GM18505 (cell line): ENCODE results near the gene DNAH8.
"Not testable (repeated sequence)": the region's sequence is repeated elsewhere in the genome, so short reads cannot be mapped to it uniquely, and the experiment has no call there.

Source experiments
- ATAC-seq: cut with Tn5 transposase; IDR thresholded peaks from one replicate; pipeline ENCODE4 v1.9.1; 2021; ENCODE audit not compliant: unreplicated experiment
- POLR2A ChIP-seq: IDR thresholded peaks from 4 replicates; pipeline ENCODE4 v1.6.1; 2011; ENCODE audit warnings: borderline replicate concordance; ENCODE audit not compliant: insufficient read depth, insufficient read length; ENCODE audit errors: extremely low read depth

DNAH8 gene

DNA sequence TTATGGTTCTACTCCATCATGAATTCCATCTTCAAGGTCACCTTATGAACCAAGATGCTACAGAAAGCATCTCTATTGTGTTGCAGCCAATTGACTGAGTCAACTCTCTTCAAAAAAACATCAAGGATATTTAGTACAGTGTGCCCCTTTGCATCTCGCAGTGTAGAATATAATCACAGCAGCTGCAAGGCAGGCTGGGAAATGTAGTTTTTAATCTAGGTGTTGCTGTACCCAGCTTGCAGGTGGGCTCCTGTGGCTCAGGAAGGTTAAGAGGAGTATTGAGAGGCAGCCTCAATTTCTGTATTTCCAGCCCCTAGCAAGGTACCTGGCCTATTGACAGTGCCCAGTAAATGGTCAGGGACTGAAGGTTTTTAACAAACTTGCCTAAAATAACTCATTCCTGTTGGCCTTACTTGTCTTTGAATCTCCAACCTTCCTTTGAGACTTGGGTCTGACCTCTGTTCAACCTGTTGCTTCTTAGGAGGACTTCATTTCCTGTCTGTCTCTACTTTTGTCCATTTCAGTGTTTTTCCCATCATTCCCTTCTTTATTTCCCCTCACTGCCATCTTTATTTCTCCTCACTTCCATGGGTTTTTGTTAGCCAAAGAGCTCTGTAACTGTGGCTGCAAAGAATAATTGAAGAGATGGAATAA, 150.5 kb downstream of the DNAH8 start:
- ATAC-seq, result no peak

DNA sequence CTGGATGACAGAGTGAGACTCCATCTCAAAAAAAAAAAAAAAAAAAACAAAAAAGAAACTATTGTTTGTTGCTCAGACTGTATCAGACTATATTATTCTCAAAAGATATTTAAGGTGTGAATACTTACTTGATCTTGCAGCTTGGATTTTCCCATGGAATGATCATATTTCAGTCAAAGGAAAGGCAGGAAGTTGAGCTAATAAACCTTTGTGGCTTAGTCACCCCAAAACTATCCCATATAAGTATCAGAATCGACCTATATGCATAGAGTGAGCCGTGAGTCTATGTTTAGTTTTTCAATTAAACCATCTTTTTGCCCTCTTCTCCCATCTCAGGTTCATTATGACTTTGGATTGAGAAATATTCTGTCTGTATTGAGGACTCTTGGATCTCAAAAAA, 152.6 kb downstream of the DNAH8 start:
- no peak for TF ChIP-seq POLR2A

More for the DNA sequence above, 150.5 kb downstream of the DNAH8 start:
- no peak for TF ChIP-seq POLR2A

DNA sequence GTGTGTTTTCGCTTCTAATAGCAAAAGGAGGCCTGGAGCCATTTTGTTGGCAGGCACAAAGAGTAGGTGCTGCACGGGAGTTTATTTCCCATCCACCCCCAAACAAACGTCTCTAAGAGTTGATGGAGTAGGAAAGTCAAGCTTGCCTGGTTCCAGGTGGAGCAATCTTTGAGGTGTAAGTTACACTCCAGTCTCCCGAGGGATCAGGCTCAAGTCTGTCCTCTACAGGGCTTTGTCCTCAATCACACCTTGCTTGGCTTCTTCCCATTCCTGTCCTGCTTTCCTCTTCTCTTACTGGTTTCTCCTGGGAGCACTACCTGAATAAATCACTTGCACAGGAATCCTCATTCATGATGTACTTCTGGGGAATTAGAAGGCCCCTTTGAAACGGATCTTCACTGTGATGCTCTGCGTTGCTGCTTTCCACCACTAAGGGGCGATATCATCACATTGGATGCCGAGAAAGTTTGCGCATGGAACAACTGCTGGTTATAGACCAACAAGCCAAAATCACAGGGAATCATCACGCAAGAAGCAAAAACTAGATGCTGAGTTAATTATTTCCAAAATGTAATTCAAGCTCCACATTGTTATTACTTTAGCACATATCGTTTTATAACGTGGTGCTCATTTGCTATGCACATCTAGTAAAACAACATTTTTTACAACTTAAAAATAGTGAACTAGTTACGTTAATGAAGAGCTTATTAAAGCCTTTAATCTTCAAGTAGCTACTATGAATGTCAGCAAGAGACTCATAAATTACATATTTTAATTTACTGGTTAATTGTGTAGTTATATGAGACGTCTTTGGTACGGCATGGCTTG, 156.8 kb downstream of the DNAH8 start:
- TF ChIP-seq POLR2A, result no peak
- no peak for ATAC-seq

More for the DNA sequence above, 152.6 kb downstream of the DNAH8 start:
- ATAC-seq, result no peak

DNA sequence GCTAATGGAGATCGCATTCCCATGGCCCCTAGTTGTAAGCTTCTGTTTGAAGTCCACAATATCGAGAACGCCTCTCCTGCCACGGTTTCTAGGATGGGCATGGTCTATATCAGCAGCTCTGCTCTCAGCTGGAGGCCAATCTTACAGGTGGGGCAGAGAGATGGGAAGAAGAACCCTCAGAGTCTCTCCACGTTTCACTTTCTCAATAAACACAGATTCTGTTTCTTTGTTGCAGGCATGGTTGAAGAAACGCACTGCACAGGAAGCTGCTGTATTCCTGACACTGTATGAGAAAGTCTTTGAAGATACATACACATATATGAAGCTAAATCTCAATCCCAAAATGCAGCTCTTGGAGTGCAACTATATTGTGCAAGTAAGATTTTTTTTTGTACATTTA, 157.9 kb downstream of the DNAH8 start:
- no peak for TF ChIP-seq POLR2A
- no peak for ATAC-seq

GRCh38 chr6:38873816-38874215, 158.7 kb downstream of the DNAH8 start:
- ATAC-seq, result not testable (repeated sequence)

DNA sequence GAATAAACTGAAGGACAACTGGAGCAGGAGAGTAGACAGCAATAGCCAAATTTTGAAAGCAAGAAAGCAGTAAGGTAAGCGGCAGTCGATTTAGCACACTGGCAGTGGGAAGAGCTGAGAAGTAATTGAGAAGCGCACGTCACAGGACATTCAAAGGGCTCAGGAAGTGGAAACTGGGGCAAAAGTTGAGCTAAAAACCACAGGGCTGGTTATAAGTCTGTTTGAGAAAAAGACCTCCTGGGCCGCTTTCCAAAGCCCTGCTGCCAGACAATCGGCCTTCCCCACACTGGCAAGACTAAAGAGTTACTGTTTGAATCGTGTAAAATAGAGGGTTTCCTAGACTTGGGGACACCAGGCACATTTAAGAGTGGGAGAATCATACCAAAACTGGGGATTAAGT, 161.4 kb downstream of the DNAH8 start:
- ATAC-seq, result no peak
- TF ChIP-seq POLR2A, result no peak

- no peak for ATAC-seq
- no peak for TF ChIP-seq POLR2A
Observed at GRCh38 chr6:38877721-38878120, 162.6 kb downstream of the DNAH8 start.

DNA sequence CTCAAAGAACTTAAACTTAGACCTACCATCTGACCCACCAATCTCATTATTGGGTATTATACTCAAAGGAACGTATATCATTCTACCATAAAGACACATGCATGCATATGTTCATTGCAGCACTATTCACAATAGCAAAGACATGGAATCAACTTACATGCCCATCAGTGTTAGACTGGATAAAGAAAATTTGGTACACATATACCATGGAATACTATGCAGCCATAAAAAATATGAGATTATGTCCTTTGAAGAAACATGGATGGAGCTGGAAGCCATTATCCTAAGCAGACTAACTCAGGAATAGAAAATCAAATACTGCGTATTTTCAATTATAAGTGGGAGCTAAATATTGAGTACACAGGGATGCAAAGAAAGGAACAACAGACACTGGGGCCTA, 167.0 kb downstream of the DNAH8 start:
- ATAC-seq, result no peak
- no peak for TF ChIP-seq POLR2A

GRCh38 chr6:38897507-38897906, 182.4 kb downstream of the DNAH8 start:
- no peak for ATAC-seq
- no peak for TF ChIP-seq POLR2A

DNA sequence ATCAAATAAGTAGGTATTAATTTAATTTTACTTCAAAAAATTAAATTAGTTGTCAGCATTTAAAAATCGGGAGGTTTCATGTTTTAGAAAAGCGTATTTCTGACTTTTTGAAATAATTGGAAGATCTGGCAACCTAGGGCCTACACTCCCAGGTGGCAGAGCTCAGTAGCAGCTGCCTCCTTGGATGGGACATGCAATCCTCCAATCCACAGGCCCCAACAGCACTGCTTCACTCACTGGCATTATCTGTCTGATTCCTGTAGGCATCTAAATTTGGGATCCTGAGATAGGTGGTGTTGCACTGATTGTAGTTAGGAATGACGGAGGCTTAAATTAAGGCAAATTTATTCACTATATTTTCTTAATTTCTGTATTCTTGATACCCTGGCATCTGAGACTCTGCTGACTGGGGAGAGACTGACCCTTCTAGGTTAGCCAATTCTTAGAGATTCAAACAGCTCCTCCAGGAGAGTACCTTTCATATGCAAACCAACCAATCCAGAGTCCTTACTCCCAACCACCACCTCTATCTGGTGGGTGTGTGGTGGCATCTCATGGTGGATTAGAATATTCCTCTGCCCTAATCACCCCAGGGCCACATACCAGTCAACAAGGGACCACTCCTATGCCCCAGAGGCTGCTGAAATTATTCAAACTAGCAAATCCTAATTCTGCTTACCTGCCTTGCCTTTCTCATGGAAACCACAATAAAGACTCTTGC, 186.9 kb downstream of the DNAH8 start:
- no peak for ATAC-seq
- TF ChIP-seq POLR2A, result no peak

GRCh38 chr6:38906582-38906981, 191.5 kb downstream of the DNAH8 start:
- no peak for TF ChIP-seq POLR2A
- no peak for ATAC-seq

DNA sequence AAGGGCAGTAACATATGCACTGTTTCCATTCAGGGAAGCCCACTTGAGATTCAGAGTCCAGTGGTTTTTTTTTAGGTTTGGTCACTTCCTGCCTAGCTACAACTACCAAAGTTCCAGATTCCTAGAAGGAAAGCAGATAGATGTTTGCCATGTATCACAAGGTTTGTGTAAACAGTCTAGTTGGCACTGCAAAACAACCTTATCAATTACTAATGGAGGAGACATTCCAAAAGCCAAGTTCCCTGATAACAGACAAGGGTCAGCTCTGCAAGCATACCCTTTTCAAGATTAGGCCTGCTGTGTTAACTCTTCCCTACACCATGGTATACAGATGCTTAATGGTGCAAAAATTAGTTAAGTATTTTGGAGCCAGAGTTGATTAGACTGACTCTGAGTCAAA, 192.2 kb downstream of the DNAH8 start:
- ATAC-seq, result no peak
- no peak for TF ChIP-seq POLR2A

DNA sequence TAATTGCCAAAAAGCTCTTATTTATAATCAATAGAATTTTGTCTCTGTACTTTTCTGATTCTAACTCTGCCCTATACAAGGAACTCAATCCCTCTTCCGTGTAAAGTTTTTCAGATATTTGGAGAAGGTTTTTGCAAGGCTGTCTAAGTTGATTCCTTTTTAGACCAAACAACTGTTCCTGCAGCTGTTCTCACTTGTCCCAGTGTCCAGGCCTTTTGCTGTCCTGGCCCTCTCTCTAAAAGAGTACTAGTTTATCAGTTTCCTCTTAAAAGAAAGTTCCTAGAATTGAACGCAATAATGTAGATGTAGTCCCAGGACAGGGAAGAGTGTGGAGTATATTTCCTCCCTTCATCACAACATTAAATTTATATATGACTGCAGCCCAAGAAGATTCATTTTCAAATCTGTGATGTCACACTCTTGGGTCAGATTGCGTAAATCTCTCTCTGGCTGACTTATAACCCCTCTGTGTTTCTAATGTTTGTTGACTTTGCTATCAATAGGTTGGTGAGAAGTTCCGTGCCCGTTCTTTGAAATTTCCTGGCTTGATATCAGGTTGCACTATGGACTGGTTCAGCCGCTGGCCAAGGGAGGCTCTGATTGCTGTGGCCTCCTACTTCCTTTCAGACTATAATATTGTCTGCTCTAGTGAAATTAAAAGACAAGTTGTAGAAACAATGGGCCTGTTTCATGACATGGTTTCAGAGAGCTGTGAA, 194.1 kb downstream of the DNAH8 start:
- ATAC-seq, result no peak
- no peak for TF ChIP-seq POLR2A
